AG04449 (cell line): ENCODE data around the gene PLN.

Source experiments
- CTCF ChIA-PET: fragments of 350-600 bp; formaldehyde crosslinking; extraction: SDS; loops from one replicate; lab custom pipeline; 2021; ENCODE audit warnings: antibody characterized with exemption; lab: Yijun Ruan, JAX
- POLR2A ChIA-PET: fragments of 400-600, 350-600 bp; formaldehyde crosslinking; extraction: SDS; loops from one replicate; lab custom pipeline; 2020; ENCODE audit warnings: antibody characterized with exemption, inconsistent platforms; lab: Yijun Ruan, JAX
- DNase-seq: peaks from one replicate; pipeline ENCODE4 v3.0.0-alpha.2; 2010; ENCODE audit warnings: low read depth, low spot score
- H3K4me3 ChIP-seq: 2 replicates; pipeline ENCODE4 v1.5.1; 2011; ENCODE audit warnings: low read depth, mild to moderate bottlenecking, control low read depth, low read length
- TF ChIP-seq, protein P1 (sequence below): IDR thresholded peaks from one replicate; pipeline ENCODE4 v1.5.1; 2011; ENCODE audit warnings: mild to moderate bottlenecking, moderate library complexity, low read length, control low read depth, inconsistent platforms; ENCODE audit not compliant: insufficient read depth; ENCODE audit errors: missing control alignments

Gene PLN

DNA sequence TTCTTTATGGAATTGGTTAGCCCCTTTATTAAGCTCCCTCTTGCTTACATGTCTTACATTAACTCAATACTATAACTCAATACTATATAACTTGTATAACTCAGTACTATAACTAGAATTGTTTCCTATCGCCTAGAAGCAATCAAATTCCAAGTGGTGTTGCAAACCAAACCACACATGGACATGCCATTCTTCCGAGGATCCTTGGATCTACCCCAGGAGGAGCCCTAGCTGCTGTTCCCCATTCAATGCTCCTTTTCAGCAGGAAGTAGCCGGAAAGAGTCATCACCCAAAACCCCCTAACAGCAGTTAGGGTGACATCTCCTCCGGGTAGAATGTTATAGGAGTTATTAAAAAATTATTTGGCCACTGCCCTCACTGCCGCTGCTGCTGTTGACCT lies 40.5 kb downstream of the PLN start:
- H3K4me3 ChIP-seq: no peak overlapping the region
- ChIA-PET POLR2A (no interaction called here), CTCF (interaction anchor here (1.1 to 1.6 kb wide), 2 partner anchors 8 to 24 kb away, joined by 3 read pairs; no protein-coding TSS in a partner anchor)
- no peak for DNase-seq
- TF ChIP-seq, protein P1, sequence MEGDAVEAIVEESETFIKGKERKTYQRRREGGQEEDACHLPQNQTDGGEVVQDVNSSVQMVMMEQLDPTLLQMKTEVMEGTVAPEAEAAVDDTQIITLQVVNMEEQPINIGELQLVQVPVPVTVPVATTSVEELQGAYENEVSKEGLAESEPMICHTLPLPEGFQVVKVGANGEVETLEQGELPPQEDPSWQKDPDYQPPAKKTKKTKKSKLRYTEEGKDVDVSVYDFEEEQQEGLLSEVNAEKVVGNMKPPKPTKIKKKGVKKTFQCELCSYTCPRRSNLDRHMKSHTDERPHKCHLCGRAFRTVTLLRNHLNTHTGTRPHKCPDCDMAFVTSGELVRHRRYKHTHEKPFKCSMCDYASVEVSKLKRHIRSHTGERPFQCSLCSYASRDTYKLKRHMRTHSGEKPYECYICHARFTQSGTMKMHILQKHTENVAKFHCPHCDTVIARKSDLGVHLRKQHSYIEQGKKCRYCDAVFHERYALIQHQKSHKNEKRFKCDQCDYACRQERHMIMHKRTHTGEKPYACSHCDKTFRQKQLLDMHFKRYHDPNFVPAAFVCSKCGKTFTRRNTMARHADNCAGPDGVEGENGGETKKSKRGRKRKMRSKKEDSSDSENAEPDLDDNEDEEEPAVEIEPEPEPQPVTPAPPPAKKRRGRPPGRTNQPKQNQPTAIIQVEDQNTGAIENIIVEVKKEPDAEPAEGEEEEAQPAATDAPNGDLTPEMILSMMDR: no peak

DNA sequence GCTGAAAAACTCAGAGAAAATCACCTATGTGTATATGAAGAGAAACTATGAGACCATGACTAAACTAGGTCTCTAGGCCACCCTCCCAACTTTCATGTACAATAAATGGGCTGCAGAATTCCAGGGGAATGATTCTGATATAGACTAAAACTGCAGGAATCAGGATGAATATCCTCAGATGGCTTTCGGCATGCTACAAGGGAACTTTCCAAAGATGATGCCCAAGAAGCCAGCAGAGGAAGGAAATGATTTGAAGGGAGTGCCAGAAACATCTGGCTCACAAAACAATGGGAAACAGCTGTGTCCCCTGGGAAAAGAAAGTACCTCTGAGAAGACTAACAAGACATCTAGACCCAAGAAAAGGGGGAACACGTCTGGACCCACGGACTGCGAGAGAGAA lies 41.1 kb downstream of the PLN start:
- POLR2A ChIA-PET: no interaction called here
- CTCF ChIA-PET: interaction anchor here (1.1 to 1.6 kb wide), 2 partner anchors 9 to 23 kb away, joined by 3 read pairs; no protein-coding TSS in a partner anchor
- TF ChIP-seq, protein P1: no peak
- DNase-seq: no peak
- H3K4me3 ChIP-seq: no peak overlapping the region

DNA sequence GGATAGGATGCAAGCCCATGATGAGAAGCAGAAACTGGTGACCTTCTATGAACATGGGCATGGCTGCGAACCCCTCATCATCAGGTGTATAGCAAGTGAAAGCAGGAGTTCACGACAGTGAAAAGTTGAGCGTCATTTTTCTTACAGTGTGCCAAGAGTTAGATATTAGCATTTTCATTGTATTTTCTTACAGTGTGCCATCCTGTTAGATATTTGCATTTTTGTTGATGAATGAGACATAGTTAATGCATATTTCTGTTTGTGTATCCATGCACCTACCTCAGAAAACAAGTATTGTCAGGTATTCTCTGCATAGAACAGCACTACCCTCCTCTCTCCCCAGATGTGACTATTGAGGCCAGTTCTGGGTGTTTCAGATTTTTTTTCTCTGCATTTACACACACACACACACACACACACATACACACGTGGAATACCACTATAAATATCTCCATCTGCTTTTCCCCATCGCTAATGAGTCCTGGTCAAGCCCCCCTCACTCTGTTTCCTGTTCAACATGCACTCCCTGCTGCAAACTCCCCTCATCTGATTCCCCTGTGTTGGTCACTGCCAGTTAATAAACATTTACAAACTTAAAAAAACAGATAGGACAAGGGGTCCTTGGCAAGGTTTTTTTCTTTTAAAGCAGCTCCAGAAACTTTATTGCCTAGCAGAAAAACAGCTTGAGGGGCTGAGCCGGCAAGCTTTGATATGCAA lies 41.7 kb downstream of the PLN start:
- ChIA-PET POLR2A (no interaction called here), CTCF (no interaction called here)
- no peak overlapping the region for H3K4me3 ChIP-seq
- TF ChIP-seq, protein P1: no peak
- no peak for DNase-seq

DNA sequence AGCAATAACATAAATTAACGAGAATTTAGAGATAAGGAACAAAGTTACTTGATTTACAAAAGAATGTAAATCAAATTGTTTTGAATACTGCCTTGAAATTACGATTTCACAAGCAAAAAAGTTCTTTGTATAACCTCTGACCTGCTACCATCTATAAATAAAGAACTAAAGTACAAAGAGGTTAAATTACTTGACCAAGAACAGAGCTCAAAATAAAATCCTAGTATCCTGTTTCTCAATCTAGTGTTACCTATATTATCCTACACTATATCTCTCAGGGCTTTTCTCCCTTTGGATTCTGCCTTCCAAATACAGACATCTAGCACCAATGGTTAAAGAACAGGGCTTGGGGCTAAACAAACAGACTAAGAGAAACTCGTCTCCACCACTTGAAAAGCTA lies 43.8 kb downstream of the PLN start:
- CTCF ChIA-PET: interaction anchor here (0.6 to 1.2 kb wide), 4 partner anchors 12 to 769 kb away, joined by 3 to 4 read pairs (median 3); no protein-coding TSS in a partner anchor

DNA sequence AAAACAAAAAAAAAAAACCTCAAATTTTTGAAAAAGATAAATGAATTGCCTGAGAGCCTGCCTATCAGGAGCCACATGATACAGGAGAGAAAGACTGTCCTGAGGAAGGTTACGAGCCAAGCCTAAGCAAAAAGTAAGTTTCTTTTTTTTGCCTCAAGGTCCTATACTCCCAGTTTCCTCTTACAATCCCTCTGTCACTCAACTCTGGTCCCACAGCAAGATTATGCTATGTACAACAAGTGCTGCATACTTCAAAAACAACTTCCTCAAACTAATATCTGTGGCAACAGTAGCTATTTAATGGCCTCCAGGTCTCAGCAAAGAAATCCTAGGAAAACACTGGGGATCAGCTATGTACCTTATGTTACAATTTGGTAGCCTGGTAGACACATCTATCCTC lies 46.8 kb downstream of the PLN start:
- POLR2A ChIA-PET: no interaction called here
- CTCF ChIA-PET: interaction anchor here (1.3 to 1.9 kb wide), 2 partner anchors 8 to 26 kb away, joined by 3 to 5 read pairs; no protein-coding TSS in a partner anchor
- TF ChIP-seq, protein P1: no peak
- DNase-seq: no peak
- no peak overlapping the region for H3K4me3 ChIP-seq

More for the DNA sequence above, 43.8 kb downstream of the PLN start:
- POLR2A ChIA-PET: no interaction called here
- no peak overlapping the region for H3K4me3 ChIP-seq
- DNase-seq: no peak
- TF ChIP-seq, protein P1: no peak

DNA sequence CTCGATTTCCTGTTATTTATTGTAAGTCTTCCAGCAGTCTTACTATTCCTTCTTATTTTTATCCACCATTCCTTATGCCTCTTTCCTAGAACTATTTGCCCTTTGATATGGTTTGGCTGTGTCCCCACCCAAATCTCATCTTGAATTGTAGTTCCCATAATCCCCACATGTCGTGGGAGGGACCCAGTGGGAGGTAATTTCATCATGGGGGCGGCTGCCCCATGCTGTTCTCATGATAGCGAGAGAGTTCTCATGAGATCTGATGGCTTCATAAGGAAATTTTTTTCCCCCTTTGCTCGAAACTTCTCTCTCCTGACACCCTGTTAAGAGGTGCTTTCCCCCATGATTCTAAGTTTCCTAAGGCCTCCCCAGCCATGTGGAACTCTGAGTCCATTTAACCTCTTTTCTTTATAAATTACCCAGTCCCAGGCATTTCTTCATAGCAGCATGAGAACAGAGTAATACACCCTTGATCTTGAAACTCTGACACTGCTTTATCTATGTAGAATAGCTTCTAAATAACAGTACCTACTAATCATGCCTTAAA lies 48.8 kb downstream of the PLN start:
- H3K4me3 ChIP-seq: no peak overlapping the region
- no peak for DNase-seq
- TF ChIP-seq, protein P1: no peak
- ChIA-PET CTCF (interaction anchor here (0.8 to 2.3 kb wide), 3 partner anchors 17 to 312 kb away, joined by 3 to 11 read pairs (median 4); no protein-coding TSS in a partner anchor), POLR2A (no interaction called here)
